H1 (cell line): ENCODE data around the gene CREBL2. TPM values are rescaled to one million over a fixed set of nuclear protein-coding genes. Genes with fewer than 3 reads are reported as not detected.

Experiments used
- CHD2 ChIP-seq: IDR thresholded peaks from 2 replicates; pipeline ENCODE4 v1.6.1; 2012; ENCODE audit warnings: low read length, improper control_type of control experiment
- CTBP2 ChIP-seq: IDR thresholded peaks from 2 replicates; pipeline ENCODE4 v1.7.0; 2011; ENCODE audit warnings: borderline replicate concordance, mild to moderate bottlenecking, moderate library complexity, mixed read lengths, low read length; ENCODE audit not compliant: insufficient read depth, insufficient read length
- SIX5 ChIP-seq: IDR thresholded peaks from 2 replicates; pipeline ENCODE4 v1.6.1; 2011; ENCODE audit warnings: mild to moderate bottlenecking, low read depth, low read length
- SP2 ChIP-seq: IDR thresholded peaks from 2 replicates; pipeline ENCODE4 v1.6.1; 2012; ENCODE audit warnings: mild to moderate bottlenecking, low read length, inconsistent platforms
- polyA plus RNA-seq, 7 experiments: library from polyadenylated mRNA; depleted of rRNA in 3 of 7; stranded (reverse) in 5 of 7; unstranded in 2 of 7; fragments of >200 nt in 5 of 7; fragments of 200-250 nt in 2 of 7; gene quantifications; 1 replicate in 5 of 7; 2 replicates in 1 of 7; 4 replicates in 1 of 7; pipeline versions ENCODE4 v1.2.1 to v1.2.3, GENCODE V29; 2011 to 2013; ENCODE audit warnings: missing spikeins in 2 of 7, mixed read lengths in 2 of 7
- total RNA-seq: library from RNA; stranded (reverse); fragmentation: NEBNext Ultra II Directional; extraction: Animal tissue kit (Norgen Biotek cat#: 25700); gene quantifications from 2 replicates; pipeline ENCODE4 v1.2.1, GENCODE V29; 2021

CREBL2 gene
- total and polyA plus RNA-seq, 2 of the 8 experiments (the other 6 are each of a cell fraction or from before 2014, with no cell fraction given): 9.8 to 18.3 TPM

GRCh38 chr12:12689647-12690300 lies 78.1 kb downstream of the CREBL2 start (continued):
- TF ChIP-seq CTBP2 (no peak), SP2 (no peak), SIX5 (no peak), CHD2 (no peak)
- TF ChIP-seq, all 59 proteins: peak for 0
